Measurements from ENCODE around the gene SF3B4.

DNA sequence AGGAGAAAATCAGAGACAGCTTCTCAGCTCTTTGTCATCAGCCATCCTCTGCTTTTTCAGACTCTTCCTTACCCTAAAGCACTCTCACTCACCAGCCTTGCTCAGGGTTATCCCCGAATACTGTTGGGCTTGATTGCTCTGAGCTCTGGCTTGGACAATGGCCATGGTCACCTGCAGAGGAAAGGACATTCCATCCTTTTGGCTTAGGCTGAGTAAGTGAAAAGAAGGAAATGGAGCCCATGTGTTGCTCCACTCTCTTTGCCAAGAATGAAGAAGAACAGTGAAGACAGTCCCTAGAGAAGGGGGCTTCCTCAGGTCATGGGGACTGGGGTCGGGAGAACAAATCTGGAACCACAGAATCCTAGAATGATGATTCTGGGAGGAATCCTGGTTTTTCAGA, 6.8 kb upstream of the SF3B4 start:
- TF ChIP-seq CTCF (conservative IDR thresholded peaks at IDR 0.05; ENCODE audit: low read length) (no peak), EZH2phosphoT487 (IDR thresholded peaks at IDR 0.05; ENCODE audit: borderline replicate concordance, low read depth, low read length) (no peak)
